HUES48 (cell line): ENCODE measurements around the gene MAP3K9.
A peak's percentile ranks its signal among the peaks of the same experiment; 100 is the strongest.

Experiments
- H3K27ac ChIP-seq: one replicate; pipeline ENCODE4 v1.7.0; 2013; ENCODE audit warnings: low read depth, low read length, inconsistent platforms
- H3K27me3 ChIP-seq: 2 replicates; pipeline ENCODE4 v1.6.1; 2013; ENCODE audit warnings: mild to moderate bottlenecking, low read length; ENCODE audit not compliant: control insufficient read depth, insufficient read depth
- H3K36me3 ChIP-seq: 2 replicates; pipeline ENCODE4 v1.6.1; 2013; ENCODE audit warnings: low read length; ENCODE audit not compliant: control insufficient read depth, insufficient read depth
- H3K4me1 ChIP-seq: 2 replicates; pipeline ENCODE4 v1.6.1; 2013; ENCODE audit warnings: mild to moderate bottlenecking, low read length; ENCODE audit not compliant: control insufficient read depth, insufficient read depth
- H3K4me3 ChIP-seq: 2 replicates; pipeline ENCODE4 v1.5.1; 2013; ENCODE audit warnings: mild to moderate bottlenecking, low read depth, low read length
- H3K9ac ChIP-seq: 2 replicates; pipeline ENCODE4 v1.6.1; 2013; ENCODE audit warnings: mild to moderate bottlenecking, low read depth, low read length, moderate library complexity
- H3K9me3 ChIP-seq: 2 replicates; pipeline ENCODE4 v1.6.1; 2013; ENCODE audit warnings: low read length; ENCODE audit not compliant: control insufficient read depth, insufficient read depth

MAP3K9 gene

GRCh38 chr14:70816525-70816924 lies 7.2 kb upstream of the MAP3K9 start:
- H3K9ac ChIP-seq = no peak overlapping the region
- H3K27ac ChIP-seq = no peak overlapping the region
- no peaks in the 10 kb centered on the region for H3K9me3 ChIP-seq
- H3K4me1 ChIP-seq = peaks cover 24% of the 10 kb centered on the region
- peaks cover 17% of the 10 kb centered on the region for H3K27me3 ChIP-seq
- H3K4me3 ChIP-seq = no peak overlapping the region
- H3K36me3 ChIP-seq = peaks cover 3% of the 10 kb centered on the region; the same call in 1 of the 2 replicates

GRCh38 chr14:70814466-70814865 lies 5.2 kb upstream of the MAP3K9 start:
- Histone ChIP-seq H3K36me3 (peaks cover 3% of the 10 kb centered on the region; the same call in 1 of the 2 replicates), H3K9ac (no peak overlapping the region), H3K27ac (no peak overlapping the region), H3K4me1 (peaks cover 24% of the 10 kb centered on the region), H3K27me3 (no peaks in the 10 kb centered on the region), H3K4me3 (no peak overlapping the region), H3K9me3 (no peaks in the 10 kb centered on the region)

GRCh38 chr14:70812124-70812818 lies 3.0 kb upstream of the MAP3K9 start:
- H3K9me3 ChIP-seq = no peaks in the 10 kb centered on the region
- peaks cover 29% of the 10 kb centered on the region for H3K4me1 ChIP-seq
- H3K9ac ChIP-seq = 0 out of 2 replicates have a peak overlapping the region, but pooled peaks have one; percentile 20
- H3K36me3 ChIP-seq = peaks cover 3% of the 10 kb centered on the region; the same call in 1 of the 2 replicates
- H3K27me3 ChIP-seq = no peaks in the 10 kb centered on the region
- no peak overlapping the region for H3K27ac ChIP-seq
- peak overlapping the region; percentile 25; the same call in 1 of the 2 replicates for H3K4me3 ChIP-seq

- Histone ChIP-seq H3K4me3 (peak overlapping the region; percentile 25; the same call in 1 of the 2 replicates), H3K4me1 (peaks cover 24% of the 10 kb centered on the region), H3K27me3 (no peaks in the 10 kb centered on the region)
Observed at GRCh38 chr14:70811578-70811977, 2.3 kb upstream of the MAP3K9 start.

GRCh38 chr14:70811050-70811449 lies 1.7 kb upstream of the MAP3K9 start:
- Histone ChIP-seq H3K9ac (no peak overlapping the region), H3K4me3 (peak overlapping the region; percentile 87), H3K4me1 (peaks cover 24% of the 10 kb centered on the region), H3K27ac (peak overlapping the region; percentile 2), H3K36me3 (peaks cover 3% of the 10 kb centered on the region; the same call in 1 of the 2 replicates), H3K9me3 (no peaks in the 10 kb centered on the region), H3K27me3 (no peaks in the 10 kb centered on the region)

More at GRCh38 chr14:70811578-70811977, 2.3 kb upstream of the MAP3K9 start:
- Histone ChIP-seq H3K9ac (0 out of 2 replicates have a peak overlapping the region, but pooled peaks have one; percentile 20), H3K36me3 (peaks cover 3% of the 10 kb centered on the region; the same call in 1 of the 2 replicates), H3K9me3 (no peaks in the 10 kb centered on the region), H3K27ac (no peak overlapping the region)

- H3K9ac ChIP-seq = peak overlapping the region; percentile 74
- peaks cover 24% of the 10 kb centered on the region for H3K4me1 ChIP-seq
- no peaks in the 10 kb centered on the region for H3K27me3 ChIP-seq
- H3K4me3 ChIP-seq = peak overlapping the region; percentile 87
- peaks cover 3% of the 10 kb centered on the region; the same call in 1 of the 2 replicates for H3K36me3 ChIP-seq
- peak overlapping the region; percentile 93 for H3K27ac ChIP-seq
- H3K9me3 ChIP-seq = no peaks in the 10 kb centered on the region
Observed at GRCh38 chr14:70810621-70811020, 1.3 kb upstream of the MAP3K9 start.

GRCh38 chr14:70808416-70809224 lies 693 bp downstream of the MAP3K9 start:
- H3K9ac ChIP-seq = peak overlapping the region; percentile 25; the same call in 1 of the 2 replicates

GRCh38 chr14:70807898-70808415 lies 1.4 kb downstream of the MAP3K9 start:
- Histone ChIP-seq H3K4me1 (peaks cover 24% of the 10 kb centered on the region), H3K36me3 (no peaks in the 10 kb centered on the region), H3K9me3 (no peaks in the 10 kb centered on the region), H3K27ac (peak overlapping the region; percentile 65), H3K9ac (no peak overlapping the region), H3K4me3 (peak overlapping the region; percentile 67), H3K27me3 (no peaks in the 10 kb centered on the region)

More at GRCh38 chr14:70808416-70809224, 693 bp downstream of the MAP3K9 start:
- Histone ChIP-seq H3K4me3 (peak overlapping the region; percentile 87), H3K4me1 (peaks cover 24% of the 10 kb centered on the region), H3K9me3 (no peaks in the 10 kb centered on the region), H3K27ac (peak overlapping the region; percentile 65), H3K36me3 (no peaks in the 10 kb centered on the region), H3K27me3 (no peaks in the 10 kb centered on the region)

GRCh38 chr14:70804556-70805162 lies 4.7 kb downstream of the MAP3K9 start:
- Histone ChIP-seq H3K9me3 (no peaks in the 10 kb centered on the region), H3K4me1 (peaks cover 5% of the 10 kb centered on the region; the same call in 1 of the 2 replicates), H3K9ac (no peak overlapping the region), H3K4me3 (no peak overlapping the region), H3K27me3 (no peaks in the 10 kb centered on the region), H3K36me3 (peaks cover 13% of the 10 kb centered on the region; the same call in 1 of the 2 replicates), H3K27ac (no peak overlapping the region)
